ENCODE data around the gene PRMT2.

Gene PRMT2

DNA sequence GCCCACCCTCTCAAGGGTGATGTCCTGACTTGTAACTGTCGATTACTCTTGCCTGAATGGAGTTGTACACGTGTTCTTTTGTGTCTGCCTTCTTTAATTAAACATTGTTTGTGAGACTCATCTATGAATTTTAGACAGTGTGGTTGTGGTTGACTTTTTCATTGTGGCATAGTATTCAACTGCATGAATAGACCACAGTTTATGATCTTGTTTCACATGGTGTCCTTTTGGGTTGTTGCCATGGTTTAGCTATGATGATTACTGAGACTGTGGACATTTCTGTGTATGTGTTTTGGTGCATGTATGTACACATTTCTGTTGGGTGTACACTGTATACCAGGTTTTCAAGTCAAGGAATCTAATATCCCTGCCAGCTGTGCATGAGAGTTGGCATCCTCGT, 30.1 kb downstream of the PRMT2 start:
- Histone ChIP-seq H3K27ac (replicated peaks) (no peak overlapping the region), H3K4me3 (replicated peaks; ENCODE audit: insufficient read depth, low read length) (no peak overlapping the region), H3K27me3 (ENCODE audit: insufficient read depth, poor library complexity, severe bottlenecking) (peaks cover 5% of the 10 kb centered on the region)
- DNase-seq (ENCODE audit: low read depth in 1 of 2, low spot score in 1 of 2), result no peak
- TF ChIP-seq REST (IDR thresholded peaks at IDR 0.05; ENCODE audit: insufficient replicate concordance, low read depth) (no peak), POLR2AphosphoS5 (IDR thresholded peaks at IDR 0.05; ENCODE audit: low read depth) (no peak), GABPA (IDR thresholded peaks at IDR 0.05; ENCODE audit: low read depth) (no peak), SPI1 (IDR thresholded peaks at IDR 0.05; ENCODE audit: borderline replicate concordance, low read depth) (no peak)
- TF ChIP-seq, protein P1, sequence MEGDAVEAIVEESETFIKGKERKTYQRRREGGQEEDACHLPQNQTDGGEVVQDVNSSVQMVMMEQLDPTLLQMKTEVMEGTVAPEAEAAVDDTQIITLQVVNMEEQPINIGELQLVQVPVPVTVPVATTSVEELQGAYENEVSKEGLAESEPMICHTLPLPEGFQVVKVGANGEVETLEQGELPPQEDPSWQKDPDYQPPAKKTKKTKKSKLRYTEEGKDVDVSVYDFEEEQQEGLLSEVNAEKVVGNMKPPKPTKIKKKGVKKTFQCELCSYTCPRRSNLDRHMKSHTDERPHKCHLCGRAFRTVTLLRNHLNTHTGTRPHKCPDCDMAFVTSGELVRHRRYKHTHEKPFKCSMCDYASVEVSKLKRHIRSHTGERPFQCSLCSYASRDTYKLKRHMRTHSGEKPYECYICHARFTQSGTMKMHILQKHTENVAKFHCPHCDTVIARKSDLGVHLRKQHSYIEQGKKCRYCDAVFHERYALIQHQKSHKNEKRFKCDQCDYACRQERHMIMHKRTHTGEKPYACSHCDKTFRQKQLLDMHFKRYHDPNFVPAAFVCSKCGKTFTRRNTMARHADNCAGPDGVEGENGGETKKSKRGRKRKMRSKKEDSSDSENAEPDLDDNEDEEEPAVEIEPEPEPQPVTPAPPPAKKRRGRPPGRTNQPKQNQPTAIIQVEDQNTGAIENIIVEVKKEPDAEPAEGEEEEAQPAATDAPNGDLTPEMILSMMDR (IDR thresholded peaks at IDR 0.05; ENCODE audit: insufficient read depth, low read length), result no peak

DNA sequence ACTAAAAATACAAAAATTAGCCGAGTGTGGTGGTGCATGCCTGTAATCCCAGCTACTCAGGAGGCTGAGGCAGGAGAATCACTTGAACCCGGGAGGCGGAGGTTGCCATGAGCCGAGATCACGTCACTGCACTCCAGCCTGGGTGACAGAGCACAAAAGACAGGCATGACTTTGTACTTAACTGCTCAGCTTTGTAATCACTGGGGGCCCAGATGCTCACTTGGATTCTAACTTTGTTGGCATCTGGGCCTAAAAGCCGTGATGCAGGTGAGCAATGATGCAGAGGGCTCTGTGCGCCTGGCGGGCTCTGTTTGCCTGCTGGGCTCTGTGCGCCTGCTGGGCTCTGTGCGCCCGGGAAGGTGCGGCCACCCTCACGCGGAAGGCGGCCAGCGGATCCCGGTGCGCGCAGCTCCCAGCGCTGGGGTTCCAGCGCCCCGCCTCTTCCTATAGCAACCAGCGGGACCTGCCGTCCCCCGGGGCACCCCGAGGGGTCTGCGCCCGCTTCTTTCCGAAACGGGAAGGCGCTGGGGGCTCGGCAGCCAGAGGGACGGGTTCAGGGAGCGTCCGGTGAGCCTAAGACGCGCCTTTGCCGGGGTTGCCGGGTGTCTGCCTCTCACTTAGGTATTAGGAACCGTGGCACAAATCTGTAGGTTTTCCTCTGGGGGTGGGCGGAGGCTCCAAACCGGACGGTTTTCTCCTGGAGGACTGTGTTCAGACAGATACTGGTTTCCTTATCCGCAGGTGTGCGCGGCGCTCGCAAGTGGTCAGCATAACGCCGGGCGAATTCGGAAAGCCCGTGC, 31.7 kb downstream of the PRMT2 start:
- Histone ChIP-seq H3K27me3 (ENCODE audit: insufficient read depth, poor library complexity, severe bottlenecking) (peaks cover 5% of the 10 kb centered on the region), H3K4me3 (replicated peaks; ENCODE audit: insufficient read depth, low read length) (peak overlapping the region; percentile 49), H3K27ac (replicated peaks) (no peak overlapping the region)
- DNase-seq (ENCODE audit: low read depth in 1 of 2, low spot score in 1 of 2), result peak in 1 of 2 experiments; percentile 26
- TF ChIP-seq POLR2AphosphoS5 (IDR thresholded peaks at IDR 0.05; ENCODE audit: low read depth), result no peak
- no peak for TF ChIP-seq REST (IDR thresholded peaks at IDR 0.05; ENCODE audit: insufficient replicate concordance, low read depth)
- no peak for TF ChIP-seq GABPA (IDR thresholded peaks at IDR 0.05; ENCODE audit: low read depth)
- TF ChIP-seq, protein P1 (IDR thresholded peaks at IDR 0.05; ENCODE audit: insufficient read depth, low read length), result no peak
- TF ChIP-seq SPI1 (IDR thresholded peaks at IDR 0.05; ENCODE audit: borderline replicate concordance, low read depth), result no peak

DNA sequence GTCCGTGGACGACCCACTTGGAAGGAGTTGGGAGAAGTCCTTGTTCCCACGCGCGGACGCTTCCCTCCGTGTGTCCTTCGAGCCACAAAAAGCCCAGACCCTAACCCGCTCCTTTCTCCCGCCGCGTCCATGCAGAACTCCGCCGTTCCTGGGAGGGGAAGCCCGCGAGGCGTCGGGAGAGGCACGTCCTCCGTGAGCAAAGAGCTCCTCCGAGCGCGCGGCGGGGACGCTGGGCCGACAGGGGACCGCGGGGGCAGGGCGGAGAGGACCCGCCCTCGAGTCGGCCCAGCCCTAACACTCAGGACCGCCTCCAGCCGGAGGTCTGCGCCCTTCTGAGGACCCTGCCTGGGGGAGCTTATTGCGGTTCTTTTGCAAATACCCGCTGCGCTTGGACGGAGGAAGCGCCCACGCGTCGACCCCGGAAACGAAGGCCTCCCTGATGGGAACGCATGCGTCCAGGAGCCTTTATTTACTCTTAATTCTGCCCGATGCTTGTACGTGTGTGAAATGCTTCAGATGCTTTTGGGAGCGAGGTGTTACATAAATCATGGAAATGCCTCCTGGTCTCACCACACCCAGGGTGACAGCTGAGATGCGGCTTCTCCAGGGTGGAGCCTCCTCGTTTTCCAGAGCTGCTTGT, 32.4 kb downstream of the PRMT2 start:
- TF ChIP-seq POLR2AphosphoS5 (IDR thresholded peaks at IDR 0.05; ENCODE audit: low read depth) (no peak), REST (IDR thresholded peaks at IDR 0.05; ENCODE audit: insufficient replicate concordance, low read depth) (no peak), GABPA (IDR thresholded peaks at IDR 0.05; ENCODE audit: low read depth) (no peak), SPI1 (IDR thresholded peaks at IDR 0.05; ENCODE audit: borderline replicate concordance, low read depth) (no peak)
- TF ChIP-seq, protein P1 (IDR thresholded peaks at IDR 0.05; ENCODE audit: insufficient read depth, low read length), result no peak
- peak overlapping the region; percentile 49 for H3K4me3 ChIP-seq (replicated peaks; ENCODE audit: insufficient read depth, low read length)
- peak in 1 of 2 experiments; percentile 11 for DNase-seq (ENCODE audit: low read depth in 1 of 2, low spot score in 1 of 2)
- H3K27me3 ChIP-seq (ENCODE audit: insufficient read depth, poor library complexity, severe bottlenecking), result peaks cover 5% of the 10 kb centered on the region
- H3K27ac ChIP-seq (replicated peaks), result no peak overlapping the region
